EL (cell line): ENCODE data around the gene CCDC178.
"Not testable (repeated sequence)": the region's sequence is repeated elsewhere in the genome, so short reads cannot be mapped to it uniquely, and the experiment has no call there.

Experiments used
- DNase-seq: peaks from one replicate; pipeline ENCODE4 v3.0.0-alpha.2; 2016

The CCDC178 gene

DNA sequence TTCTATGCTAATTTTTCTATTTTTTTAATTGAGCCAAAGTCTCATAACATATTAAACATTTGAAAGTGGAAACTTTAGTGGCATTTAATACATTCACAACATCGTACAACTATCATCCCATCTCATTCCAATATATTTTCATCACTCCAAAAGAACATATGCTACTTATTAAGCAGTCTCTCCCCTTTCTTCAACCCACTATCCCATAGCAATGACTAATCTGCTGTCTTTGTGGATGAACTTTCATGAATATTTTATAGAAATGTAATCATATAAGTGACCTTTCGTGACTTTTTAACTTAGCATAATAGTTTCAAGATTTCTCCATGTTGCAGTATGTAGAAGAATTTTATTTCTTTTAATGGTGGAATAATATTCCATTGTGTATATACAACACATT lies 90.3 kb downstream of the CCDC178 start:
- no peak for DNase-seq

DNA sequence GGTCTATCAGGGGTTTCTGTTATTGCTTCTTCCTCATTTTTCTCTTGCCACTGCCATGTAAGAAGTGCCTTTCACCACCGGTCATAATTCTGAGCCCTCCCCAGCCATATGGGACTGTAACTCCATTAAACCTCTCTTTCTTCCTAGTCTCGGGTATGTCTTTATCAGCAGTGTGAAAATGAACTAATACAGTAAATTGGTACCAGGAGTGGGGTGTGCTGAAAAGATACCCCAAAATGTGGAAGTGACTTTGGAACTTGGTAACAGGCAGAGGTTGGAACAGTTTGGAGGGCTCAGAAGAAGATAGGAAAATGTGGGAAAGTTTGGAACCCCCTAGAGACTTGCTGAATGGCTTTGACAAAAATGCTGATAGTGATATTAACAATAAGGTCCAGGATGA lies 100.8 kb downstream of the CCDC178 start:
- DNase-seq, result not testable (repeated sequence)

GRCh38 chr18:33334781-33335180 lies 105.7 kb downstream of the CCDC178 start:
- no peak for DNase-seq

DNA sequence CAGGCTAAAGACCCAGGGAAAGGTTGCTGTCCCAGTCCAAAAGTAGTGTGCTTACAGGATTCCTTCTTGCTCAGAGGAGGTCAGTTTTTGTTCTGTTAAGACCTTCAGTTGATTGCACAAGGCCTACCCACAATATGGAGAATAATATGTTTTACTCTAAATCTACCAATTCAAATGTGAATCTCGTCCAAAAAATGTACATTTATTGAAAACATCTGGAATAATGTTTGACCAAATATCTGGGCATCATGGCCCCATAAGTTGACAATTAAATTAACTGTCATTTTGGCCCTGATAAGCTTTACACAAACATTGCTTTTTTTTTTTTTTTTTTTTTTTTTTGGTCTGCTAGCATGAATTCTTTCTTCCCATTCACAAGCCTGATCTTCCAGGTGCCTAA lies 109.8 kb downstream of the CCDC178 start:
- no peak for DNase-seq

- no peak for DNase-seq
Observed at GRCh38 chr18:33326975-33327374, 113.5 kb downstream of the CCDC178 start.

DNA sequence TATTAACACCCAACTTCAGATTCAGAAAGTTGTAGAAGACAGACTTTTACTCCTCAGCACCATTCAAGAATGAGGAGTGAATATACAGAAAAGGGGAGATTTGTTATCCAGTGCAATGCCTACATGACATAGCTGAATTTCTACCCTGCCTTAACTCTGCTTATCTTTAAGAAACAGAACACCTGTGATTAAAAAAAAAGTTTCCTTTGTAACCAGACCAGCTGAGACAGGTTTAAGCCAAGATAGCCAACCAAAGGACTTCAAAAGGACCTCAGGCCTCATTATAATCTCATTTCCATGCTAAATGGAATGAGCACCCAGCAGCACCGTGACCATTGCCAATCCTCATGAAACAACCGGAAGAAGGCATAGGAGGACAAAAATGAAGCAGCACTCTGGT lies 122.9 kb downstream of the CCDC178 start:
- no peak for DNase-seq

GRCh38 chr18:33316146-33316587 lies 124.4 kb downstream of the CCDC178 start:
- DNase-seq, result no peak

DNA sequence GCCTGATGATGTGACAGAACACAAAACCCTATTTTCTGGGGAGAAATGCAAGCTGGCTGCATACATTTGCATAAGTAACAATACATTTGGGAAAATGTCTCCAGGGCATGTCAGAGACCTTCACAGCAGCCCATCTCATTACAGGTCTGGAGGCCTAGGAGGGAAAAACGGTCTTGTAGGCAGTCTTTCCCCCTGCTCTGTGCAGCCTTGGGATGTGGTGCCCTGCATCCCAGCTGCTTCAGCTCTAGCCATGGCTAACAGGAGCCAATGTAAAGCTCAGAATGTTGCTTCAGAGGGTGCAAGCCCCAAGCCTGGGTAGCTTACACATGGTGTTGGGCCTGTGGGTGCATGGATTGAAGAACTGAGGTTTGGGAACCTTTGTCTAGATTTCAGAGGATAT lies 133.0 kb downstream of the CCDC178 start:
- no peak for DNase-seq

GRCh38 chr18:33304277-33304676 lies 136.2 kb downstream of the CCDC178 start:
- no peak for DNase-seq

- no peak for DNase-seq
Observed at GRCh38 chr18:33291539-33291938, 149.0 kb downstream of the CCDC178 start.

GRCh38 chr18:33288082-33288716 lies 152.3 kb downstream of the CCDC178 start:
- DNase-seq, result no peak

- no peak for DNase-seq
Observed at GRCh38 chr18:33282709-33283333, 157.7 kb downstream of the CCDC178 start.

GRCh38 chr18:33282142-33282541 lies 158.4 kb downstream of the CCDC178 start:
- no peak for DNase-seq

DNA sequence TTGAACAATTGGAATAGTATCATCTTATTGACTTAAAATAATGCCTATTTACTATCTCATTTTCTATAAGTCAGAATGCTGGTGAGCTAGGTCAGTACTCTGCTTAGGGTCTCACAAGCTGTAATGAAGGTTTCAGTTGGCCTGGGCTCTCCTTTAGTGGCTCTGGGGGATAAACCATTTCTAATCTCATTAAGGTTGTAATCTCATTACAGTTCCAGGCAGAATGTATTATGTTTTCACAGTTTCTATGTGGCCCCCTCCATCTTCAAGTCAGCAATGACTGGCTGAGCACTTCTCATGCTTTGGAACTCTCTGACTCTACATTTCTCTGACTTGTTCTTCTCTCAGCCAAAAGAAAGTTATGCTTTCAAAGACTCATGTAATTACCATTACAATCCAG lies 163.1 kb downstream of the CCDC178 start:
- no peak for DNase-seq

DNA sequence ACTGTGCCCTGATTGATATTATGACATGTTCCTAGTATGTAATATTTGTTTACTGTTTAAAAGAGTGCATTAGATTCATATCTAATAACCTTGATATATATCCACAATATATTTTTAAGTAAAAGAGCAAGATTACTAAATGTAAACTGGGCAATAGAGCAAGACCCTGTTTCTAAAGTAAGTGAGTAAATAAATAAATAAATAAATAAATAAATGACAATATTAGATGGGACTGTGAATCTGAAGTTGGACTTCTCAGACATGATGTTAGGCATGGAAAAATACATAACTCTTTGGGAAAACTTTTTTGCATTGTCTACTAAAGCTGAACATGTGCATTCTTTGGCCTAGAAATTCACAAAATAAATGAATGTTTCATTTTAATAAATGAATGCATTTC lies 164.7 kb downstream of the CCDC178 start:
- DNase-seq, result no peak

- no peak for DNase-seq
Observed at GRCh38 chr18:33270297-33270696, 170.2 kb downstream of the CCDC178 start.

GRCh38 chr18:33269223-33269622 lies 171.3 kb downstream of the CCDC178 start:
- DNase-seq, result no peak

GRCh38 chr18:33264566-33264965 lies 176.0 kb downstream of the CCDC178 start:
- DNase-seq, result no peak

DNA sequence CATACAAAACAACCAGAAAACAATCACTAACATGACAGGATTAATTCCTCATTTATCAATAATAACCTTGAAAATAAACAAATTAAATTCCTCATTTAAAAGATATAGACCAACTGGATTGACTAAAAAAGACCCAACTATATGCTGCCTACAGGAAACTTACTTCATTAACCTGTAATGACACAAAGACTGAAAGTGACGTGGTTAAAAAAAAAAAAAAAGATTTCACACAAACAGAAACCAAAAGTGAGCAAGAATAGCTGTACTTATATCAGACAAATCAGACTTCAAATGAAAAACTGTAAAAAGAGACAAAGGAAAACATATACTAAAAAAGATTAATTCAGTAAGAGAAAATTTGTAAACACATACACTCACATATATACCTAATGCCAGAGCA lies 201.2 kb downstream of the CCDC178 start:
- no peak for DNase-seq

DNA sequence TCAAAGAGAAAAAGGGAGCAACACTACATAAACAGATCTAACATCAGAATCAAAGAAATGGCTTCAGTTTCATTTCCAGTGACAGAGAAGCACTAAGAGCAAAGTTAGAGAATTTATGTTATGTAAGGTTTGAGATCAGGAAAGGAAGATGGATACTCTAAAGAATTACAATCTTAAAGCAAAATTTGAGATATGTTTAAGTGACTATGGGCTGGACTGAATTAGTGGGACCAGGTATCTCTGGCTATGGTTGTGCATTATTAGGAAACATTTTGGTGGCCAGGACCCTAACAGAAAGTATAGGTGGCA lies 208.2 kb downstream of the CCDC178 start:
- DNase-seq, result no peak

- DNase-seq, result peak; percentile 11
Observed at GRCh38 chr18:33231474-33232317, 208.8 kb downstream of the CCDC178 start.

DNA sequence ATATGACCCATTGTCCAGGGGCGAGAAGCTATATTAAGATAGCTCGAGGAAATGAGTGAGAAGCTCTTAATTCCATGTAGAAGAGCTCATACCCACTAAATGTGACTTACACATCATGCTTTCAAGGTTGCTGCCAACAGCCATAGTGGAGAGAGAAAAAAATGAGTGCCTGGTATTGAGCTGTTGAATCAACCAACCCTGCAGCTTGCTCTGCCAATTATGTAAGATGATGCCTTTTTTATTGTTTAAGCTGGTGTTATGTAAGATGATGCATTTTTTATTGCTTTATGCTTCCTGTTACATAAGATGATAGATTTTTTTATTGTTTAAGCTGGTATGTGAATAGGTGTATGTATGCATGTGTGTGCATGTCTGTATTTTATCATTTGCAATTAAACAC lies 228.2 kb downstream of the CCDC178 start:
- DNase-seq, result no peak

DNA sequence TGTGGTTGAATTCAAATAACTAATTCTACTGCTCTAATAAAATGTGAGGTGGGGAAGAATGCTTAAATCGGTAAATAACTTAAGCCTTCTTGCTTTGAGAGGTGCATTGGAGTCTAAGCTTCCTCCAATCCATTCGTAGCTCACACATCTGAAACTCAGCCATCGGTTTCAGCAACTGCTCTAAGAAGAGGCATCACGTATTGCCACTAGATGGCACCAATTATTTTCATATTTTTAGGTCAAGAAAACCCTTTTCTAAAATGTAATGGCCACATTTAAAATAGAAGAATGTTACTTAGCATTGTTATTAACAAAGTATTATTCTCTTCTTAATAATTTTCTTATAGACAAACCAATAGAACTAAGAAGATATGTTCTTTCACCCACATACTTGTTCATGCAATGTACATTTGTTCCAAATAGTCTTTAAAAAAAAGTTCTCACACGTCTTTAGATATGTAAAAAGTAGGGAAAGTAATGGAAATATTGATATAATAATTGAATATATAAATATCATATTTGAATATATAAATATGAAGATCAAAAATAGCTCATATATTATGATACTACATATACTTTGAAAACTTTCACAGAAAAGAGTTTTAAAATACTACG lies 229.8 kb downstream of the CCDC178 start:
- no peak for DNase-seq

DNA sequence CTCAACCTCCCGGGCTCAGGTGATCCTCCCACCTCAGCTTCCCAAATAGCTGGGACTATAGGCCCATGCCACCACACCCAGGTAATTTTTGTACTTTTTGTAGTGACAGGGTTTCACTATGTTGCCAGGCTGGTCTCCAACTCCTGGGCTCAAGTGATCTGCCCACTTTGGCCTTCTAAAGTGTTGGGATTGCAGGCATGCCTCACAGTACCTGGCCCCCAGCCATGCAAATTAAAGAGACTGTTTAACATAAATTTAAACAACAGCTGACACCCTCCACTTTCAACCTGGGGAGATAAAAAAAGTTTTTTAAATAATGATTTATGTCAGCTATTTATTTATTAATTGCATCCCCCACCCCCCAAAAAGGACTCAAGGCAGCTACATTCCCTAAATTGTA lies 234.7 kb downstream of the CCDC178 start:
- no peak for DNase-seq
